H9 (cell line): Measurements from ENCODE around the gene IRF2BPL. TPM values are rescaled to one million over a fixed set of nuclear protein-coding genes. Genes with fewer than 3 reads are reported as not detected.
A peak's percentile ranks its signal among the peaks of the same experiment; 100 is the strongest.

Experiments used
- DNase-seq: peaks from one replicate; pipeline ENCODE4 v3.0.0-alpha.2; 2017
- H2AFZ ChIP-seq: one replicate; pipeline ENCODE4 v1.6.1; 2013; ENCODE audit warnings: mild to moderate bottlenecking, low read length, control low read depth, moderate library complexity
- H2AK5ac ChIP-seq: 2 replicates; pipeline ENCODE4 v1.6.1; 2013; ENCODE audit warnings: low read length, control low read depth, mixed read lengths; ENCODE audit not compliant: insufficient read length
- H2BK120ac ChIP-seq: one replicate; pipeline ENCODE4 v1.6.1; 2013; ENCODE audit warnings: low read depth, mild to moderate bottlenecking, low read length, control low read depth, inconsistent platforms; ENCODE audit not compliant: poor library complexity, severe bottlenecking
- H2BK12ac ChIP-seq: 2 replicates; pipeline ENCODE4 v1.6.1; 2013; ENCODE audit warnings: low read length, control low read depth, mixed read lengths, low read depth; ENCODE audit not compliant: insufficient read length
- H2BK15ac ChIP-seq: 2 replicates; pipeline ENCODE4 v1.6.1; 2013; ENCODE audit warnings: low read depth, low read length, control low read depth
- H2BK20ac ChIP-seq: one replicate; pipeline ENCODE4 v1.6.1; 2013; ENCODE audit warnings: low read depth, mild to moderate bottlenecking, low read length, control low read depth, inconsistent platforms; ENCODE audit not compliant: poor library complexity, severe bottlenecking
- H2BK5ac ChIP-seq: 2 replicates; pipeline ENCODE4 v1.6.1; 2013; ENCODE audit warnings: low read length, control low read depth, mixed read lengths; ENCODE audit not compliant: insufficient read length
- H3K14ac ChIP-seq: 2 replicates; pipeline ENCODE4 v1.6.1; 2013; ENCODE audit warnings: low read length, control low read depth; ENCODE audit not compliant: insufficient read depth
- H3K18ac ChIP-seq: 2 replicates; pipeline ENCODE4 v1.6.1; 2013; ENCODE audit warnings: low read depth, mild to moderate bottlenecking, mixed read lengths, low read length, control low read depth; ENCODE audit not compliant: insufficient read length
- H3K23ac ChIP-seq: 2 replicates; pipeline ENCODE4 v1.6.1; 2013; ENCODE audit warnings: low read length, control low read depth, mixed read lengths, low read depth; ENCODE audit not compliant: insufficient read length
- H3K23me2 ChIP-seq: 2 replicates; pipeline ENCODE4 v1.6.1; 2013; ENCODE audit warnings: low read depth, mild to moderate bottlenecking, mixed read lengths, low read length, control low read depth; ENCODE audit not compliant: insufficient read length, poor library complexity, severe bottlenecking
- H3K27ac ChIP-seq: 2 replicates; pipeline ENCODE4 v1.5.1; 2013; ENCODE audit warnings: low read length, control low read depth, mixed read lengths, low read depth; ENCODE audit not compliant: insufficient read length
- H3K27me3 ChIP-seq: 2 replicates; pipeline ENCODE4 v1.6.1; 2013; ENCODE audit warnings: low read length, control low read depth, inconsistent platforms; ENCODE audit not compliant: insufficient read depth
- H3K4ac ChIP-seq: 2 replicates; pipeline ENCODE4 v1.6.1; 2013; ENCODE audit warnings: low read depth, mild to moderate bottlenecking, control low read depth, inconsistent platforms, low read length, moderate library complexity
- H3K4me1 ChIP-seq: 2 replicates; pipeline ENCODE4 v1.6.1; 2013; ENCODE audit warnings: low read length, control low read depth, inconsistent platforms; ENCODE audit not compliant: insufficient read depth
- H3K4me2 ChIP-seq: 2 replicates; pipeline ENCODE4 v1.6.1; 2013; ENCODE audit warnings: low read length, control low read depth, mixed read lengths; ENCODE audit not compliant: insufficient read length, insufficient read depth
- H3K56ac ChIP-seq: 2 replicates; pipeline ENCODE4 v1.6.1; 2013; ENCODE audit warnings: low read depth, mild to moderate bottlenecking, mixed read lengths, low read length, control low read depth; ENCODE audit not compliant: insufficient read length
- H3K79me1 ChIP-seq: 2 replicates; pipeline ENCODE4 v1.6.1; 2013; ENCODE audit warnings: low read depth, mild to moderate bottlenecking, moderate library complexity, low read length, control low read depth, inconsistent platforms; ENCODE audit not compliant: insufficient read depth, poor library complexity, severe bottlenecking
- H3K79me2 ChIP-seq: 2 replicates; pipeline ENCODE4 v1.6.1; 2013; ENCODE audit warnings: low read length, control low read depth, inconsistent platforms; ENCODE audit not compliant: insufficient read depth
- H3K9ac ChIP-seq: 2 replicates; pipeline ENCODE4 v1.6.1; 2013; ENCODE audit warnings: low read length, control low read depth, mixed read lengths; ENCODE audit not compliant: insufficient read length; ENCODE audit errors: extremely low read depth
- H3K9me3 ChIP-seq: one replicate; pipeline ENCODE4 v1.6.1; 2013; ENCODE audit warnings: low read depth, low read length, inconsistent platforms; ENCODE audit not compliant: control insufficient read depth
- H3T11ph ChIP-seq: one replicate; pipeline ENCODE4 v1.6.1; 2013; ENCODE audit warnings: mild to moderate bottlenecking, low read length, control low read depth, inconsistent platforms
- H4K20me1 ChIP-seq: one replicate; pipeline ENCODE4 v1.6.1; 2013; ENCODE audit not compliant: control insufficient read depth, insufficient read length, insufficient read depth
- H4K5ac ChIP-seq: 2 replicates; pipeline ENCODE4 v1.6.1; 2013; ENCODE audit warnings: low read depth, mild to moderate bottlenecking, mixed read lengths, low read length, control low read depth; ENCODE audit not compliant: insufficient read length
- H4K8ac ChIP-seq: replicated peaks from 2 replicates; pipeline ENCODE4 v1.6.1; 2013; ENCODE audit warnings: low read length, control low read depth, mixed read lengths, low read depth; ENCODE audit not compliant: insufficient read length
- H4K91ac ChIP-seq: 2 replicates; pipeline ENCODE4 v1.6.1; 2013; ENCODE audit warnings: low read depth, mild to moderate bottlenecking, moderate library complexity, mixed read lengths, low read length, control low read depth; ENCODE audit not compliant: insufficient read length
- H3K27ac Mint-ChIP-seq, 3 experiments: 2 replicates in 2 of 3; 3 replicates in 1 of 3; pipeline ENCODE4 v1.8.0; 2020 to 2021; ENCODE audit warnings: mixed read lengths in 3 of 3, mild to moderate bottlenecking in 1 of 3, moderate library complexity in 1 of 3
- H3K27me3 Mint-ChIP-seq: 2 replicates; pipeline ENCODE4 v1.8.0; 2021; ENCODE audit warnings: low read depth, mild to moderate bottlenecking, moderate library complexity, mixed read lengths
- H3K36me3 Mint-ChIP-seq, 3 experiments: 2 replicates in 2 of 3; 3 replicates in 1 of 3; pipeline ENCODE4 v1.8.0; 2020 to 2021; ENCODE audit warnings: low read depth in 3 of 3, mixed read lengths in 3 of 3; ENCODE audit not compliant: insufficient read depth in 1 of 3
- H3K4me1 Mint-ChIP-seq, 2 experiments: 2 replicates each; pipeline ENCODE4 v1.8.0; 2020; ENCODE audit warnings: mixed read lengths in 2 of 2
- H3K4me3 Mint-ChIP-seq, 2 experiments: 2 replicates in 1 of 2; 3 replicates in 1 of 2; pipeline ENCODE4 v1.8.0; 2020 to 2021; ENCODE audit warnings: mild to moderate bottlenecking in 2 of 2, mixed read lengths in 2 of 2, moderate library complexity in 1 of 2
- H3K9me3 Mint-ChIP-seq, 2 experiments: 2 replicates in 1 of 2; 3 replicates in 1 of 2; pipeline ENCODE4 v1.8.0; 2020; ENCODE audit warnings: mild to moderate bottlenecking in 2 of 2, mixed read lengths in 2 of 2, moderate library complexity in 1 of 2
- CTCF ChIP-seq: fragments of 200-600 bp; sonication (generic); conservative IDR thresholded peaks from 3 replicates; pipeline ENCODE4 v1.8.0; 2021; ENCODE audit warnings: antibody characterized with exemption, mild to moderate bottlenecking
- WGBS: extraction: QIAGEN DNeasy Blood & Tissue Kit; methylation state at CpG from one replicate; pipeline ENCODE4 v1.1.7; 2013; ENCODE audit warnings: missing lambda C conversion rate, low lambda C conversion rate, mixed read lengths; ENCODE audit not compliant: insufficient read length; ENCODE audit errors: extremely low coverage; 5-methylcytosine and 5-hydroxymethylcytosine counted together
- total RNA-seq: library from RNA; stranded (reverse); gene quantifications from 2 replicates; pipeline ENCODE4 v1.2.1, GENCODE V29; 2021

Gene IRF2BPL
- total RNA-seq, 1 experiment from 2014 or later = 59.0 TPM

DNA sequence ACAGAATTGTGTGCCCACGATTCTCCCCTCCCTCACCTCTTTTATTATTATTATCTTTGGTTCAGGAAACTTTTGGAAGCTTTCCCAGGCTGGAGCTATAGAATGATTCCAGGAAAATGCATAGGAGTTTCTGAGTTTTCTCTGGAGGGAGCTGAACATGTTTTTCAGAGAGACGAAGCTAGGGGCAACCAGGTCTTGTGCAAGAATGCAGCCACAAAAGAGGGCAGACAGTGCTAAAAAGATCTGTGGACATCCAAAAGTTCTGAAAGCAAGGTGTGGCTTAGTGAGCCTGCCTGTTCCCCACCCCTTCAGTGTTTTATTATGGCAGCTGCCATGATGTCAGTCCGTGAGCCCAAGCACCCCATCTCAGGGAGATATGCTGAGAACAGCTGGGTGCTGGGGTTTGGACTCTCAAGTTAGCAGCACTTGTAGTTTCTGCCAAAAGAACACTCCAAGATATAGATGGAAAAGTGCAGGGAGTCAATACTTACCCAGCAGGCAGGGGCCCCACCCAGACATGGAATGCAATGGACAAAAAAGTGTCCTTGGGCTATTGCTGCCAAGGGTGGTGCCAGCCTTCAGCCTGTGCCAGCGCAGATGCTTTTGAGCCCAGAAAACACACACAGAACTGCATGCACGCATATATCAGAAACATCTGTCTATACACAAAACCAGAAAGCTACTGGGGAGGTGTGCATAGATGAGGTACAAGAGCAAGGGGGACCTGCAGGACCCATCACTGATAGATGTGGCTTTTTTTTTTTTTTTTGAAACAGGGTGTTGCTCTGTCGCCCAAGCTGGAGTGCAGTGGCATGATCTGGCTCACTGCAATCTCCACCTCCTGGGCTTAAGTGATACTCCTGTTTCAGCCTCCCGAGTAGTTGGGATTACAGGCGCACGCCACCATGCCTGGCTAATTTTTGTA, 17.0 kb upstream of the IRF2BPL start:
- peaks cover 21% of the 10 kb centered on the region for H3K4me1 ChIP-seq
- WGBS = no CpG with 5 or more reads among the region's 9 CpGs
- TF ChIP-seq CTCF = no peak
- H3K4me1 Mint-ChIP-seq = peaks cover 45 to 50% of the 10 kb centered on the region in 2 experiments
- peaks cover 2% of the 10 kb centered on the region for H3K23me2 ChIP-seq
- no peak overlapping the region for H2BK5ac ChIP-seq
- H3K4me2 ChIP-seq = no peak overlapping the region
- H2BK20ac ChIP-seq = no peak overlapping the region
- no peak overlapping the region for H2BK15ac ChIP-seq
- no peak overlapping the region for H2AFZ ChIP-seq
- no peak overlapping the region for H3K18ac ChIP-seq
- peak overlapping the region in 1 of 3 experiments; percentile 57; a peak in 1 of 7 replicates for H3K27ac Mint-ChIP-seq
- no peak overlapping the region for H3K23ac ChIP-seq
- H3K9me3 Mint-ChIP-seq = no peaks in the 10 kb centered on the region; a peak in 1 of 5 replicates
- no peaks in the 10 kb centered on the region for H3K9me3 ChIP-seq
- H3K27ac ChIP-seq = no peak overlapping the region
- no peak overlapping the region for H4K5ac ChIP-seq
- no peaks in the 10 kb centered on the region for H3K27me3 ChIP-seq
- H3K9ac ChIP-seq = no peak overlapping the region
- no peak overlapping the region; a peak in 1 of 5 replicates for H3K4me3 Mint-ChIP-seq
- H3K14ac ChIP-seq = no peak overlapping the region
- H3K79me2 ChIP-seq = no peaks in the 10 kb centered on the region
- H3K79me1 ChIP-seq = no peaks in the 10 kb centered on the region
- no peak overlapping the region for H3T11ph ChIP-seq
- no peak overlapping the region for H3K4ac ChIP-seq
- H4K91ac ChIP-seq = no peak overlapping the region
- no peak overlapping the region for H4K8ac ChIP-seq
- H2BK12ac ChIP-seq = no peak overlapping the region
- H2BK120ac ChIP-seq = no peak overlapping the region
- DNase-seq = no peak
- H3K27me3 Mint-ChIP-seq = no peaks in the 10 kb centered on the region
- H3K56ac ChIP-seq = no peak overlapping the region
- H2AK5ac ChIP-seq = no peak overlapping the region
- no peaks in the 10 kb centered on the region for H3K36me3 Mint-ChIP-seq
- H4K20me1 ChIP-seq = peaks cover 1% of the 10 kb centered on the region
